ENCODE measurements around the gene PSMB10.

DNA sequence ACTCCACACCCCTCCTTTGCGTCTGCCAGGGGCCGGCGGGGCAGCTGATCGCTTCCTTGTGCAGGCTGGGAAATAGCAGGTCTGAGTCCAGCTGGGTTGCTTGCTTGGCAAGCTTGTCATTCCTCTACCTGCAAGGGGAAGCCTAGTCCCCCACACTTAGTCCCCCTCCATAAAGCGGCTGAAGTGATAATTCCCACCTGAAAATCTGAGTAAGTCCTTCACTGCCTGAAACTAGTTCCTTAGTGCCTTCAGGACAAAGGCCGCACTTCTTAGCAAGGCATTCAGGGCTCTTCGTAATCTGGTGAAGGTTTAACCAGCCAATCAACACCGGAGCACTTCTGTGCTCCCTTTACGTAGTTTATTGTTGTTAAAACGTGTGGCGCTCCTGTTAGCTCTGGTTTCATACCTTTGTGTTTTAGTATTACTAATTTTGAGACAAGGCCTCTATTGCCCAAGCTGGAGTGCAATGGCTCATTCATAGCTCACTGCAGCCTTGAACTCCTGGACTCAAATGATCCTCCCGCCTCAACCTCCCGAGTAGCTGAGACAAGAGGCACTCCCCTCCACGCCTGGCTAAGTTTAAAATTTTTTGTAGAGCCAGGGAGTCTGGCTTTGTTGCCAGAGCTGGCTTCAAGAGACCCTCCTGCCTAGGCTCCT, 42.8 kb downstream of the PSMB10 start:
- no peak for TF ChIP-seq TARDBP (IDR thresholded peaks at IDR 0.05)
- TF ChIP-seq BHLHE40 (IDR thresholded peaks at IDR 0.05; ENCODE audit: borderline replicate concordance): no peak
- no peak for TF ChIP-seq CTBP1 (IDR thresholded peaks at IDR 0.05; ENCODE audit: borderline replicate concordance)
- TF ChIP-seq FOXK2 (IDR thresholded peaks at IDR 0.05): no peak
- no peak for TF ChIP-seq ZNF384 (IDR thresholded peaks at IDR 0.05)
- TF ChIP-seq ELF4 (IDR thresholded peaks at IDR 0.05): no peak
